ENCODE measurements around the gene CPB2. TPM values are rescaled to one million over a fixed set of nuclear protein-coding genes. Genes with fewer than 3 reads are reported as not detected.

Gene CPB2
- total and polyA plus RNA-seq, 9 of the 15 experiments (the other 6 are each of a cell fraction or from before 2014, with no cell fraction given): 0.03 to 0.16 (median 0.07) TPM; not detected in 6

GRCh38 chr13:46075811-46076210 lies 29.0 kb downstream of the CPB2 start:
- Histone ChIP-seq H3K4me2 (ENCODE audit: insufficient read depth, low read length) (no peak overlapping the region), H3K27ac (ENCODE audit: extremely low read depth, low read depth, low read length) (no peak overlapping the region), H2AFZ (ENCODE audit: low read depth, low read length) (no peak overlapping the region), H3K9ac (ENCODE audit: insufficient read depth in 1 of 2, low read depth in 2 of 2, low read length in 2 of 2) (no peak overlapping the region), H3K9me3 (replicated peaks; ENCODE audit: control insufficient read depth, insufficient read depth, low read depth, low read length) (no peaks in the 10 kb centered on the region), H4K20me1 (replicated peaks; ENCODE audit: control insufficient read depth, insufficient read depth, low read length) (no peaks in the 10 kb centered on the region), H3K4me1 (replicated peaks in 1 of 2; ENCODE audit: control insufficient read depth in 2 of 2, insufficient read depth in 2 of 2, low read length in 2 of 2) (no peaks in the 10 kb centered on the region; a peak in 1 of 5 replicates), H3K9me1 (ENCODE audit: control insufficient read depth, insufficient read depth, low read length) (no peaks in the 10 kb centered on the region), H3K27me3 (ENCODE audit: control insufficient read depth in 2 of 2, insufficient read depth in 2 of 2, low read length in 2 of 2) (no peaks in the 10 kb centered on the region), H3K79me2 (ENCODE audit: control insufficient read depth, insufficient read depth, low read length) (no peaks in the 10 kb centered on the region), H3K36me3 (ENCODE audit: control insufficient read depth, insufficient read depth, low read length) (no peaks in the 10 kb centered on the region), H3K4me3 (no peak overlapping the region)
- no TSS peak for BruUV-seq (replicated peaks)
- TF ChIP-seq POLR3G (IDR thresholded peaks at IDR 0.05; ENCODE audit: extremely low read depth, insufficient read length, insufficient replicate concordance) (no peak), ZC3H8 (IDR thresholded peaks at IDR 0.05) (no peak), PHB2 (IDR thresholded peaks at IDR 0.05; ENCODE audit: low read depth) (no peak), ZNF507 (tag; conservative IDR thresholded peaks at IDR 0.05) (no peak), TSC22D4 (tag; IDR thresholded peaks at IDR 0.05) (no peak), ZNF778 (CRISPR knock-in tag; IDR thresholded peaks at IDR 0.05) (no peak), ATF4 (CRISPR knock-in tag; IDR thresholded peaks at IDR 0.05) (no peak)
- DNase-seq (ENCODE audit: extremely low read depth in 1 of 4, low spot score in 3 of 4) (no peak), ATAC-seq (no peak), FAIRE-seq (no peak)
- ChIA-PET CTCF (ENCODE audit: low intra/inter-chr PET ratio) (no interaction called here), POLR2A (no interaction called here)
- intact Hi-C loops (cut with micrococcal nuclease) (no loop called here), in situ Hi-C loops (cut with MboI) (no loop called here)
- WGBS (ENCODE audit: insufficient coverage, low coverage, missing lambda C conversion rate): 100% methylated on average over 1 of the region's 1 CpG
